Keratinocyte (primary cell): ENCODE results near the gene FBXO40. TPM values are rescaled to one million over a fixed set of nuclear protein-coding genes. Genes with fewer than 3 reads are reported as not detected.

ENCODE experiments used
- DNase-seq: peaks from one replicate; pipeline ENCODE4 v3.0.0-alpha.2; 2011; ENCODE audit warnings: low read depth, missing footprints, low spot score
- FAIRE-seq: peaks from 2 replicates; lab custom pipeline; 2011; peaks lifted over from hg19 to GRCh38; lab: Jason Lieb, UNC
- H2AFZ ChIP-seq: 2 replicates; pipeline ENCODE4 v1.6.0; 2012; ENCODE audit warnings: low read length, control low read depth, inconsistent platforms; ENCODE audit not compliant: control insufficient read depth
- H3K27ac ChIP-seq: 2 replicates; pipeline ENCODE4 v1.5.1; 2011; ENCODE audit warnings: low read length; ENCODE audit not compliant: control insufficient read depth, insufficient read depth
- H3K27me3 ChIP-seq: 3 replicates; pipeline ENCODE4 v1.6.0; 2011; ENCODE audit warnings: low read length; ENCODE audit not compliant: control insufficient read depth, insufficient read depth; ENCODE audit errors: extremely low read depth
- H3K36me3 ChIP-seq, 2 experiments: 2 replicates in 1 of 2; 3 replicates in 1 of 2; pipeline ENCODE4 v1.5.1; 2011; ENCODE audit warnings: low read length in 2 of 2, mild to moderate bottlenecking in 1 of 2; ENCODE audit not compliant: control insufficient read depth in 2 of 2, insufficient read depth in 2 of 2; ENCODE audit errors: extremely low read depth in 1 of 2
- H3K4me1 ChIP-seq: 3 replicates; pipeline ENCODE4 v1.5.1; 2011; ENCODE audit warnings: low read length; ENCODE audit not compliant: control insufficient read depth, insufficient read depth; ENCODE audit errors: extremely low read depth
- H3K4me2 ChIP-seq: 3 replicates; pipeline ENCODE4 v1.6.0; 2011; ENCODE audit warnings: low read depth, low read length; ENCODE audit not compliant: control insufficient read depth, insufficient read depth; ENCODE audit errors: extremely low read depth
- H3K4me3 ChIP-seq, 3 experiments: fragments of 200-600 bp in 1 of 3; sonication (generic) in 1 of 3; 2 replicates in 2 of 3; 3 replicates in 1 of 3; pipeline ENCODE4 v1.5.1; 2011 to 2016; ENCODE audit warnings: low read length in 3 of 3, mild to moderate bottlenecking in 3 of 3, control low read depth in 2 of 3, inconsistent platforms in 1 of 3, low read depth in 1 of 3, mixed read lengths in 1 of 3, mixed run types in 1 of 3, moderate library complexity in 1 of 3; ENCODE audit not compliant: control insufficient read depth in 2 of 3, insufficient read depth in 2 of 3; ENCODE audit errors: extremely low read depth in 1 of 3
- H3K79me2 ChIP-seq: 2 replicates; pipeline ENCODE4 v1.6.0; 2012; ENCODE audit warnings: low read length; ENCODE audit not compliant: control insufficient read depth, insufficient read depth
- H3K9ac ChIP-seq: 3 replicates; pipeline ENCODE4 v1.6.0; 2011; ENCODE audit warnings: low read length; ENCODE audit not compliant: control insufficient read depth, insufficient read depth; ENCODE audit errors: extremely low read depth
- H3K9me1 ChIP-seq: 3 replicates; pipeline ENCODE4 v1.6.0; 2011; ENCODE audit warnings: low read length; ENCODE audit not compliant: control insufficient read depth, insufficient read depth; ENCODE audit errors: extremely low read depth
- H3K9me3 ChIP-seq: 2 replicates; pipeline ENCODE4 v1.5.1; 2012; ENCODE audit warnings: low read depth, low read length; ENCODE audit not compliant: control insufficient read depth
- H4K20me1 ChIP-seq: 3 replicates; pipeline ENCODE4 v1.6.0; 2011; ENCODE audit warnings: low read length; ENCODE audit not compliant: control insufficient read depth, insufficient read depth; ENCODE audit errors: extremely low read depth
- EZH2 ChIP-seq: IDR thresholded peaks from one replicate; pipeline ENCODE4 v1.6.1; 2012; ENCODE audit warnings: inconsistent platforms, mild to moderate bottlenecking, low read length, moderate library complexity
- dilution Hi-C: fragments of 300-500 bp; cut with MboI; formaldehyde crosslinking; loops from one replicate; pipeline ENCODE4 v1.7.0; 2020; ENCODE audit warnings: low sequenced_read_pairs; ENCODE audit not compliant: extremely low pct_ligation_motif_present
- polyA plus RNA-seq, 5 experiments: library from polyadenylated mRNA; depleted of rRNA in 3 of 5; stranded (reverse) in 3 of 5; stranded (forward) in 1 of 5; unstranded in 1 of 5; fragments of >200 nt; gene quantifications; 1 replicate in 1 of 5; 2 replicates in 3 of 5; 3 replicates in 1 of 5; pipeline versions ENCODE4 v1.2.1 to v1.2.3, GENCODE V29; 2011 to 2012; ENCODE audit warnings: missing spikeins in 2 of 5, low read depth in 1 of 5, low replicate concordance in 1 of 5
- TF ChIP-seq, protein P1 (sequence below), 3 experiments: IDR thresholded peaks in 1 of 3; conservative IDR thresholded peaks in 1 of 3; optimal IDR thresholded peaks in 1 of 3; 2 replicates in 2 of 3; 3 replicates in 1 of 3; pipeline versions ENCODE3 to v1.5.1; 2011; ENCODE audit warnings: low read length in 3 of 3, mild to moderate bottlenecking in 3 of 3, moderate library complexity in 2 of 3, control low read depth in 1 of 3, inconsistent platforms in 1 of 3; ENCODE audit not compliant: insufficient read depth in 2 of 3; ENCODE audit errors: extremely low read depth in 1 of 3

The FBXO40 gene
- polyA plus RNA-seq, 1 donor (not counting 4 experiments of a cell fraction or from before 2014, with no cell fraction given) = not detected

DNA sequence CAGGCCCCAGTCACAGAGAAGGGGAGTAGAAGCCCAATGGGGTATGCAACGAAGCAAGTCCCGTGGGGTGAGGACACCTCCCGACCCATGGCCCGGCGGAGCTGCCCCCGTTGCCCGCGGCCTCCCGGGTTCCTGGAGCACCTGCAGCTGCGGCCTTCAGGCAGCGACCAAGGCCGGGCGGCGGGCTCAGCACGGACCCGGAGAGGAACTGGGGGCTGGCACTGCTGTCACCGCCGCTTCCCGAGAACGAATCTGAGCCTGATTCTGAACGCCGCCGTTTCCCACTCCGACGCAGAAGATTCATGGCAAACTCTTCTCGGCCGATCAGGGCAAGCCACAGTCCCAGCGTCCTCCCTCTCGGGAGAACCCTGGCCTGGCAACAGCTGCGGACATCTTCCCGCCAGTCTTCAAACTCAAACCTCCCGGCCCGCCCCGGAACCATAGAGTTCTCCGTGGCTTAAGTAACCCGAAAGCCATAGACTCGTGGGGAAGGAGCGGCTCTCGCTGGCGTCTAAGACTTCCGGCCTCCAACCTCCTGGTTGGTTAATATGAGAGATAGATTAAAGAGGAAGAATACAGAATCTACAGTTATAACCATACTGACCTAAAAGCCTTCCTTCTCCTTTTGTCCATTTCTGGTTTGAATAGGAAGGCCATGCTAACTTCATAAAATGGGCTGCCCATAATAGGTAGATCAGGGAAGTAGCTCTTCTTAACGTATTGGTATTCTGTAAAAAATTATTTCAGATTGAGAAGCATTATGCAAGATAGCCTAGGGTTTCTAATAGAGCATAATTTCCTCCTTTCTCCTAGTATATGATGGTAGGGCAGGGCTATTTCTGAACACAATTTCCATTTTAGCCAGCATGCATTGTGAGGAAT lies 47.4 kb upstream of the FBXO40 start, which contains the start of gene POLQ:
Gene POLQ, minus strand, starts transcription at position 415 of the 882 bp plus-strand sequence. Its CDS starts 111 bp downstream, at position 304.
- Histone ChIP-seq H3K27ac (peak within 1 kb of the TSS; percentile 78), H3K27me3 (no peaks in the 10 kb centered on the region), H3K4me1 (peaks cover 18% of the 10 kb centered on the region), H2AFZ (peak within 1 kb of the TSS; percentile 98), H3K4me2 (peak within 1 kb of the TSS; percentile 99), H3K9ac (peak within 1 kb of the TSS; percentile 83), H3K9me3 (no peaks in the 10 kb centered on the region), H3K4me3 (peak within 1 kb of the TSS; percentile 62 to 93 (median 67)), H3K79me2 (peaks cover 16% of the 10 kb centered on the region), H3K9me1 (no peaks in the 10 kb centered on the region), H4K20me1 (no peaks in the 10 kb centered on the region), H3K36me3 (no peaks in the 10 kb centered on the region)
- FAIRE-seq (peak; percentile 73), DNase-seq (peak; percentile 71)
- dilution Hi-C loops = no loop called here
- TF ChIP-seq, protein P1, sequence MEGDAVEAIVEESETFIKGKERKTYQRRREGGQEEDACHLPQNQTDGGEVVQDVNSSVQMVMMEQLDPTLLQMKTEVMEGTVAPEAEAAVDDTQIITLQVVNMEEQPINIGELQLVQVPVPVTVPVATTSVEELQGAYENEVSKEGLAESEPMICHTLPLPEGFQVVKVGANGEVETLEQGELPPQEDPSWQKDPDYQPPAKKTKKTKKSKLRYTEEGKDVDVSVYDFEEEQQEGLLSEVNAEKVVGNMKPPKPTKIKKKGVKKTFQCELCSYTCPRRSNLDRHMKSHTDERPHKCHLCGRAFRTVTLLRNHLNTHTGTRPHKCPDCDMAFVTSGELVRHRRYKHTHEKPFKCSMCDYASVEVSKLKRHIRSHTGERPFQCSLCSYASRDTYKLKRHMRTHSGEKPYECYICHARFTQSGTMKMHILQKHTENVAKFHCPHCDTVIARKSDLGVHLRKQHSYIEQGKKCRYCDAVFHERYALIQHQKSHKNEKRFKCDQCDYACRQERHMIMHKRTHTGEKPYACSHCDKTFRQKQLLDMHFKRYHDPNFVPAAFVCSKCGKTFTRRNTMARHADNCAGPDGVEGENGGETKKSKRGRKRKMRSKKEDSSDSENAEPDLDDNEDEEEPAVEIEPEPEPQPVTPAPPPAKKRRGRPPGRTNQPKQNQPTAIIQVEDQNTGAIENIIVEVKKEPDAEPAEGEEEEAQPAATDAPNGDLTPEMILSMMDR (optimal IDR thresholded peaks at IDR 0.05 in 1 of 3, IDR thresholded peaks at IDR 0.05 in 1 of 3, conservative IDR thresholded peaks at IDR 0.05 in 1 of 3; ENCODE audit: extremely low read depth in 1 of 3, insufficient read depth in 2 of 3, low read length in 3 of 3) = no peak
- TF ChIP-seq EZH2 = no peak

DNA sequence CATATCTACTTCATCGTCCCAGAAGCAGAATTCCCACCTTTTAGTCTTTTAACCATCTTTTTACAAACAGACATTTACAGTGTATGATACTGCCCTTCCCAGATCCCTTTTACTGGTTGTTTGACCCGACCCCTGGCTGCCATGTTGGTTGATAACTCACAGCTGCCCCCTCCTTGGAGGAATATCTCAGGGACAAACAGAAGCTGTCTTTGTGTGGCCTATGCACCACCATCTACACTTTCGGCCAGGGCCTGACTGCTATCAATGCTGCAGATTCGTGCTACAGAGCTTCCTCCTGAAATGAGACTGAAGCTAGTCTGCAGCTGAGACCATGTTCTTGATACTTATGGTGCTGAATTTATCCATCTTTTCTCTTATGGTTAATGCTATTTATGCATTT lies 40.8 kb upstream of the FBXO40 start:
- Histone ChIP-seq H3K4me1 (peaks cover 8% of the 10 kb centered on the region), H3K9me3 (no peaks in the 10 kb centered on the region), H3K9me1 (no peaks in the 10 kb centered on the region), H3K9ac (no peak overlapping the region), H3K4me3 (no peak overlapping the region), H3K79me2 (no peaks in the 10 kb centered on the region), H3K27ac (no peak overlapping the region), H3K4me2 (no peak overlapping the region), H3K27me3 (no peaks in the 10 kb centered on the region), H3K36me3 (no peaks in the 10 kb centered on the region), H4K20me1 (no peaks in the 10 kb centered on the region), H2AFZ (no peak overlapping the region)
- TF ChIP-seq EZH2 = no peak
- TF ChIP-seq, protein P1 (optimal IDR thresholded peaks at IDR 0.05 in 1 of 3, IDR thresholded peaks at IDR 0.05 in 1 of 3, conservative IDR thresholded peaks at IDR 0.05 in 1 of 3; ENCODE audit: extremely low read depth in 1 of 3, insufficient read depth in 2 of 3, low read length in 3 of 3) = no peak
- DNase-seq (no peak), FAIRE-seq (no peak)
- dilution Hi-C loops = no loop called here
